Naive thymus-derived CD4-positive, alpha-beta T cell (primary cell): ENCODE data around the gene SBSN. TPM values are rescaled to one million over a fixed set of nuclear protein-coding genes. Genes with fewer than 3 reads are reported as not detected.

ENCODE experiments used
- polyA plus RNA-seq, 2 donors: library from polyadenylated mRNA; unstranded; fragments of 300-500 nt; fragmentation: Illumina TruSeq; gene quantifications; one replicate each; pipeline ENCODE4 v1.2.3, GENCODE V29; 2021
- total RNA-seq, 6 experiments: library from RNA in 5 of 6; stranded (reverse) in 5 of 6; gene quantifications; 1 replicate in 5 of 6; 2 replicates in 1 of 6; pipeline ENCODE4 v1.2.3 and lab custom pipeline; 2021 to 2026

The SBSN gene
- total and polyA plus RNA-seq, 7 experiments from 2014 or later = not detected

Other genes starting within 250 kb of the SBSN start
- gene HAMP, start 245.8 kb downstream of the SBSN start, total RNA-seq = 1 to 10 TPM in 2 of 5 experiments, under 1 TPM in 3; 0.44 to 2.5 (median 0.66) TPM
- gene HAMP, start 245.8 kb downstream of the SBSN start, polyA plus RNA-seq = not detected
- gene MAG, start 236.2 kb downstream of the SBSN start, total RNA-seq = under 1 TPM in 1 of 5 experiments, not detected in 4; 0.29 TPM
- gene MAG, start 236.2 kb downstream of the SBSN start, polyA plus RNA-seq = under 1 TPM in 1 of 2 donors, not detected in 1; 0.31 TPM
- gene CD22, start 199.1 kb downstream of the SBSN start, total RNA-seq = 10 to 100 TPM in 1 of 5 experiments, 1 to 10 TPM in 4; 1.5 to 23.9 (median 1.9) TPM
- 1 to 10 TPM in 1 of 2 donors, under 1 TPM in 1; 0.70 to 1.1 TPM for gene CD22, start 199.1 kb downstream of the SBSN start, polyA plus RNA-seq
- 1 to 10 TPM in 1 of 5 experiments, under 1 TPM in 2, not detected in 2; 0.10 to 1.3 (median 0.24) TPM for gene FFAR1, start 180.4 kb downstream of the SBSN start, total RNA-seq
- gene FFAR1, start 180.4 kb downstream of the SBSN start, polyA plus RNA-seq = not detected
- under 1 TPM in 3 of 5 experiments, not detected in 2; 0.31 to 0.91 (median 0.72) TPM for gene FFAR3, start 169.9 kb downstream of the SBSN start, total RNA-seq
- not detected for gene FFAR3, start 169.9 kb downstream of the SBSN start, polyA plus RNA-seq
- gene GPR42, start 157.2 kb downstream of the SBSN start, total RNA-seq = under 1 TPM in 1 of 5 experiments, not detected in 4; 0.24 TPM
- not detected for gene GPR42, start 157.2 kb downstream of the SBSN start, polyA plus RNA-seq
- 1 to 10 TPM in 2 of 5 experiments, not detected in 3; 2.2 to 7.1 TPM for gene FFAR2, start 80.1 kb downstream of the SBSN start, total RNA-seq
- gene FFAR2, start 80.1 kb downstream of the SBSN start, polyA plus RNA-seq = not detected
- not detected for gene KRTDAP, start 37.8 kb downstream of the SBSN start, total RNA-seq
- gene KRTDAP, start 37.8 kb downstream of the SBSN start, polyA plus RNA-seq = not detected
- under 1 TPM in 2 of 5 experiments, not detected in 3; 0.54 to 0.76 TPM for gene DMKN, start 14.7 kb downstream of the SBSN start, total RNA-seq
- gene DMKN, start 14.7 kb downstream of the SBSN start, polyA plus RNA-seq = not detected
- gene GAPDHS, start 5.1 kb upstream of the SBSN start, total RNA-seq = not detected
- gene GAPDHS, start 5.1 kb upstream of the SBSN start, polyA plus RNA-seq = not detected
- gene TMEM147, start 17.3 kb upstream of the SBSN start, total RNA-seq = 10 to 100 TPM; 24.7 to 54.0 (median 34.6) TPM
- gene TMEM147, start 17.3 kb upstream of the SBSN start, polyA plus RNA-seq = 100 to 1,000 TPM; 143 to 154 TPM
- gene ATP4A, start 35.3 kb upstream of the SBSN start, total RNA-seq = not detected
- gene ATP4A, start 35.3 kb upstream of the SBSN start, polyA plus RNA-seq = not detected
- not detected for gene PMIS2, start 57.9 kb upstream of the SBSN start, total RNA-seq
- gene PMIS2, start 57.9 kb upstream of the SBSN start, polyA plus RNA-seq = not detected
- gene HAUS5, start 84.4 kb upstream of the SBSN start, total RNA-seq = 10 to 100 TPM; 23.6 to 40.0 (median 28.4) TPM
- gene HAUS5, start 84.4 kb upstream of the SBSN start, polyA plus RNA-seq = 1 to 10 TPM; 7.6 TPM
- 10 to 100 TPM; 39.0 to 98.2 (median 51.3) TPM for gene RBM42, start 100.7 kb upstream of the SBSN start, total RNA-seq
- 10 to 100 TPM; 48.7 to 49.8 TPM for gene RBM42, start 100.7 kb upstream of the SBSN start, polyA plus RNA-seq
- under 1 TPM in 3 of 5 experiments, not detected in 2; 0.56 to 0.71 (median 0.70) TPM for gene ETV2, start 113.4 kb upstream of the SBSN start, total RNA-seq
- under 1 TPM; 0.61 to 0.89 TPM for gene ETV2, start 113.4 kb upstream of the SBSN start, polyA plus RNA-seq
- 100 to 1,000 TPM; 172 to 464 (median 232) TPM for gene COX6B1, start 120.0 kb upstream of the SBSN start, total RNA-seq
- 100 to 1,000 TPM; 819 to 873 TPM for gene COX6B1, start 120.0 kb upstream of the SBSN start, polyA plus RNA-seq
- 1 to 10 TPM in 1 of 5 experiments, under 1 TPM in 1, not detected in 3; 0.41 to 1.3 TPM for gene UPK1A, start 138.2 kb upstream of the SBSN start, total RNA-seq
- gene UPK1A, start 138.2 kb upstream of the SBSN start, polyA plus RNA-seq = not detected
- gene ZBTB32, start 176.2 kb upstream of the SBSN start, total RNA-seq = 10 to 100 TPM in 1 of 5 experiments, 1 to 10 TPM in 1, under 1 TPM in 2, not detected in 1; 0.35 to 41.6 (median 1.0) TPM
- gene ZBTB32, start 176.2 kb upstream of the SBSN start, polyA plus RNA-seq = not detected
- 10 to 100 TPM; 64.2 to 79.8 (median 77.3) TPM for gene KMT2B, start 189.7 kb upstream of the SBSN start, total RNA-seq
- gene KMT2B, start 189.7 kb upstream of the SBSN start, polyA plus RNA-seq = 1 to 10 TPM in 1 of 2 donors, under 1 TPM in 1; 0.60 to 3.2 TPM
- 100 to 1,000 TPM in 2 of 5 experiments, 10 to 100 TPM in 3; 61.4 to 113 (median 62.8) TPM for gene IGFLR1, start 214.1 kb upstream of the SBSN start, total RNA-seq
- 100 to 1,000 TPM in 1 of 2 donors, 10 to 100 TPM in 1; 99.5 to 107 TPM for gene IGFLR1, start 214.1 kb upstream of the SBSN start, polyA plus RNA-seq
- 10 to 100 TPM; 33.7 to 86.8 (median 68.6) TPM for gene U2AF1L4, start 217.1 kb upstream of the SBSN start, total RNA-seq
- 10 to 100 TPM; 75.7 to 89.7 TPM for gene U2AF1L4, start 217.1 kb upstream of the SBSN start, polyA plus RNA-seq
- gene PSENEN, start 217.3 kb upstream of the SBSN start, total RNA-seq = 10 to 100 TPM; 20.4 to 50.9 (median 26.3) TPM
- 10 to 100 TPM; 49.0 to 79.1 TPM for gene PSENEN, start 217.3 kb upstream of the SBSN start, polyA plus RNA-seq
- gene LIN37, start 220.3 kb upstream of the SBSN start, total RNA-seq = 10 to 100 TPM in 4 of 5 experiments, 1 to 10 TPM in 1; 7.9 to 33.1 (median 18.9) TPM
- gene LIN37, start 220.3 kb upstream of the SBSN start, polyA plus RNA-seq = 10 to 100 TPM in 1 of 2 donors, 1 to 10 TPM in 1; 6.7 to 20.6 TPM
- under 1 TPM in 1 of 5 experiments, not detected in 4; 0.22 TPM for gene HSPB6, start 228.7 kb upstream of the SBSN start, total RNA-seq
- gene HSPB6, start 228.7 kb upstream of the SBSN start, polyA plus RNA-seq = not detected
- gene PROSER3, start 229.9 kb upstream of the SBSN start, total RNA-seq = 10 to 100 TPM; 34.0 to 47.3 (median 39.7) TPM
- gene PROSER3, start 229.9 kb upstream of the SBSN start, polyA plus RNA-seq = 1 to 10 TPM; 5.4 to 6.8 TPM
- gene ARHGAP33, start 247.3 kb upstream of the SBSN start, total RNA-seq = 10 to 100 TPM; 15.3 to 55.5 (median 23.4) TPM
- 1 to 10 TPM in 1 of 2 donors, under 1 TPM in 1; 0.09 to 1.0 TPM for gene ARHGAP33, start 247.3 kb upstream of the SBSN start, polyA plus RNA-seq